OCI-LY1 (cell line): Measurements from ENCODE around the gene UNC13D.
"Not testable (repeated sequence)": the region's sequence is repeated elsewhere in the genome, so short reads cannot be mapped to it uniquely, and the experiment has no call there.

Source experiments
- EZH2 ChIP-seq: fragments of 200-600 bp; sonication (generic), shearing (Covaris generic); IDR thresholded peaks from 2 replicates; pipeline ENCODE4 v1.8.0; 2017; ENCODE audit warnings: borderline replicate concordance, mixed run types, mild to moderate bottlenecking, antibody characterized with exemption, low read length, moderate library complexity, mixed read lengths
- TF ChIP-seq, protein P1 (sequence below): fragments of 200-600 bp; sonication (generic), shearing (Covaris generic); IDR thresholded peaks from 2 replicates; pipeline ENCODE4 v1.5.1; 2017; ENCODE audit warnings: mild to moderate bottlenecking, antibody characterized with exemption, low read length, moderate library complexity, mixed read lengths

DNA sequence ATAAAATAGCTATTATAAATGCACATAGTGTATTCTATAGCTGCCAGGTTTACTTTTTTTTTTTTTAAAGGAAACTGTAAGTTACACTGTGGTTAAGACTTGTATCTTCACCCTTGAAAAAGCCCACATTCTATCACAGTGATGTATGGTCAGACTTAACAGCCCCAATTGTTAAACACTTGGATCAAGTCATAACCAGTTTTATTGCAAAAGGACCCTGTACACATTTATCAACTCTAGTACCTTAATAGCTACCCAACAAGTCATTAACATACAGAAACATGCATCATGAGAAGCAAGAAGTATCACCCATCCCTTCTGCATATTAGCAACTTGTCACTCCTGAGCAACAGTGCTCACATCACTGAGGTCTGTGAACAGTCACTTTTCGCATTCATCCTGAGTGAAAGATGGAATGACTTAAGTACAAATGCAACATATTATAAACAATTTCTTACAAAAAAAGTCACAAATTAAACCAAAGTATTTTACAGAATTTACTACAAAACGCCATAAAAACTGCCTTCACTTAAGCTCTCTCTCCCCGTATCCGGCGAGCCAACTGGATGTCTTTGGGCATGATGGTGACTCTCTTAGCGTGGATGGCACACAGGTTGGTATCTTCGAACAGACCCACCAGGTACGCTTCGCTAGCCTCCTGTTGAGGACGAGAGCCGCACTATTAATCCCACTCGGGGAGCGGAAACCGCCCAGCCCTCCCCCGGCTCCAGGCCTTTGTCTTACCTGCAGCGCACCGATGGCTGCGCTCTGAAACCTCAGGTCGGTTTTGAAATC lies 65.9 kb downstream of the UNC13D start:
- TF ChIP-seq, protein P1, sequence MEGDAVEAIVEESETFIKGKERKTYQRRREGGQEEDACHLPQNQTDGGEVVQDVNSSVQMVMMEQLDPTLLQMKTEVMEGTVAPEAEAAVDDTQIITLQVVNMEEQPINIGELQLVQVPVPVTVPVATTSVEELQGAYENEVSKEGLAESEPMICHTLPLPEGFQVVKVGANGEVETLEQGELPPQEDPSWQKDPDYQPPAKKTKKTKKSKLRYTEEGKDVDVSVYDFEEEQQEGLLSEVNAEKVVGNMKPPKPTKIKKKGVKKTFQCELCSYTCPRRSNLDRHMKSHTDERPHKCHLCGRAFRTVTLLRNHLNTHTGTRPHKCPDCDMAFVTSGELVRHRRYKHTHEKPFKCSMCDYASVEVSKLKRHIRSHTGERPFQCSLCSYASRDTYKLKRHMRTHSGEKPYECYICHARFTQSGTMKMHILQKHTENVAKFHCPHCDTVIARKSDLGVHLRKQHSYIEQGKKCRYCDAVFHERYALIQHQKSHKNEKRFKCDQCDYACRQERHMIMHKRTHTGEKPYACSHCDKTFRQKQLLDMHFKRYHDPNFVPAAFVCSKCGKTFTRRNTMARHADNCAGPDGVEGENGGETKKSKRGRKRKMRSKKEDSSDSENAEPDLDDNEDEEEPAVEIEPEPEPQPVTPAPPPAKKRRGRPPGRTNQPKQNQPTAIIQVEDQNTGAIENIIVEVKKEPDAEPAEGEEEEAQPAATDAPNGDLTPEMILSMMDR, result not testable (repeated sequence)
- TF ChIP-seq EZH2, result not testable (repeated sequence)
